CD4-positive, alpha-beta T cell treated with Interleukin-17A for 4 hours (primary cell): ENCODE results near the gene TENM4.
"Not testable (repeated sequence)": the region's sequence is repeated elsewhere in the genome, so short reads cannot be mapped to it uniquely, and the experiment has no call there.

ENCODE experiments used
- DNase-seq: peaks from one replicate; pipeline ENCODE4 v3.0.0-alpha.2; 2020; ENCODE audit warnings: mixed read lengths

The TENM4 gene

GRCh38 chr11:78922859-78923625 is 517.8 kb downstream of the TENM4 start:
- DNase-seq, result no peak

GRCh38 chr11:78921509-78921908 is 519.3 kb downstream of the TENM4 start:
- DNase-seq, result no peak

DNA sequence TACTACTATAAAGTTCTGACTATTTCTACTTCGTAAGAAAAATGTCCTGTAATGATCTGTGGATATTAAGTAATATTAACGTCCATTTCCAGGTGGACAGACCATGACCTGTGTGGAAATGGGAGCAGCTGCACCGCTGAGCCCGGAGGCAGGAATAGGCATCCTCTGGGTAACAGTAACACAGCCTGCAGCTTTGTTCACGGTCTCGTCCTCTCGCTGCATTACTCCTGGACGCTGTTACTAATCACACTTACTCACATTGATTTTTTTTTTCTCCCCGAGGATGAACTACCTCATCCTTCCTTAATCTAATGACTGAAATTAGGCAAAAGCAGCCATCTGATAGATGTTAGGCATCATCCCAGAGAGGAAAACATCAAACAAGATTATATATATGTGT is 520.5 kb downstream of the TENM4 start:
- DNase-seq, result no peak

DNA sequence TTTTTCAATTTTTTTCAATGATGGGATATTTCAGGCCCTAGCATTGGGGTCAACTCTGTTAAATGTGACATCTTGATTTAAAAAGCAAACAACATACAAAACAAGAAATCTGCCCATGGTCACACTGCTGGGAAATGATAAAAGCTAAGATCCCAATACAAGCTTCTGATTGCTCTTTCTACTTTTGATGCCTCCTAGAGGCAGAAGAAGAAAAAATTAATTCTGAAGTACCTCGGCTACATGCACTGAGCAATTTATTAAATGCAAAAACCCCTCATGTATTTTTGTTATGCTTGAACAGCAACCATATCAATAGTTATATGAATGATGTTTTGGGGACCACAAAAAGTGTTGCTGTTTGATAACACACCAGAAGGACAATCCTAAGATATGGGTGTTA is 524.1 kb downstream of the TENM4 start:
- DNase-seq, result no peak

DNA sequence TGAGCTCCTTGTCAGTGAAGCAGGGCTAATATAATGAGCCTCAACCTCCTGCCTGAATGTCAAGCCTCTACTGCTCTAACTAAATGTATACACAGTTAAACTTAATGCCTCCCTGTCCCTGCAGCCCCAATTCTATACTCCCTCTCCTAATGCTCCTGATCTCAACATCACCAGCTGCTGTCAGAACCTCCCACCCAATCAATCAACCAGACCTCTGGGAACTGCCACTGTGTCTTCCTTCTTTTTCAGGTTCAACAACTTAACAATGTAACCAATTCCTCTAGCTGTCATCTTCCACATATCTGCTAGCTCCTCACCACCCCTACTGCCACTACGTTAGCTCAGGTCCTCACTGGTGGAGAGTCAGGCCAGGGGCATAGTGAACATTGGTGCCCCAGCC is 526.3 kb downstream of the TENM4 start:
- no peak for DNase-seq

DNA sequence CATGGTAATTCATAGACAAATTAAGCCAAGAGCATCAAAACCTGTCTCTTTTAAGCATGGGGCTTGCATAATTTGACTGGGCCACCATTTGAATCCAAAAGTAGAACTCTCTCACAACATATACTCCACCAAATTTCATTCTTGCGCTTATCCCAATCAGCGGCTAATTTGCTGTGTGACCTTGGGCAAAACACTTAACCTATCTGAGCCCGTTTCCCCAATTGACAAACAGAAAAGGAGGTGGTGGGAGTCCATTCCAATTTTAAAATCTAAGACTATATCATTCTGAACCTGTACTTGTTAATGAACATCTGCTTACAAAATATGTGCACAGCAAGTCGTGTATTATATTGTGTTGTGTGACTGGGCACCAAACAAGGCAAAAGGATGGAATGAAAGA is 528.1 kb downstream of the TENM4 start:
- no peak for DNase-seq

- DNase-seq, result no peak
Measured at GRCh38 chr11:78910322-78910721, 530.5 kb downstream of the TENM4 start.

DNA sequence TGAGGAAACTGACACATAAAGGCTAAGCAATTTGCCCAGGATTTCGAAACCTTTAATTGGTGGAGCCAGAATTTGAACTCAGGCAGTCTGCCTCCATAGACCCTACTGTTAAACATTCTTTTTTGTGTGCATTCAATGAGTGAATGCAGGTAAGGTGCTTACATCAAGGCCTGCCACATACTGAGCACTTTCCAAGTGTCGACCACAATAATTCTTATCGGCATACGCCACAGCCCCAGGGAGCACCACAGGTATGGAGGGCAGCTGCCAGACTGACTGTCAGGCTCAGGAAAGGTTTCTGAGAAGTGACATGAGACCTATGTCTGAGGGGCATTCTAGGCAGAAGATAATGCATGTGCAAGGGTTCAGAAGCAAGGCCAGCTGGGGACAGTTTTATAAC is 531.4 kb downstream of the TENM4 start:
- no peak for DNase-seq

GRCh38 chr11:78907636-78908035 is 533.2 kb downstream of the TENM4 start:
- no peak for DNase-seq

GRCh38 chr11:78906566-78906965 is 534.3 kb downstream of the TENM4 start:
- DNase-seq, result no peak

GRCh38 chr11:78905756-78906155 is 535.1 kb downstream of the TENM4 start:
- no peak for DNase-seq

DNA sequence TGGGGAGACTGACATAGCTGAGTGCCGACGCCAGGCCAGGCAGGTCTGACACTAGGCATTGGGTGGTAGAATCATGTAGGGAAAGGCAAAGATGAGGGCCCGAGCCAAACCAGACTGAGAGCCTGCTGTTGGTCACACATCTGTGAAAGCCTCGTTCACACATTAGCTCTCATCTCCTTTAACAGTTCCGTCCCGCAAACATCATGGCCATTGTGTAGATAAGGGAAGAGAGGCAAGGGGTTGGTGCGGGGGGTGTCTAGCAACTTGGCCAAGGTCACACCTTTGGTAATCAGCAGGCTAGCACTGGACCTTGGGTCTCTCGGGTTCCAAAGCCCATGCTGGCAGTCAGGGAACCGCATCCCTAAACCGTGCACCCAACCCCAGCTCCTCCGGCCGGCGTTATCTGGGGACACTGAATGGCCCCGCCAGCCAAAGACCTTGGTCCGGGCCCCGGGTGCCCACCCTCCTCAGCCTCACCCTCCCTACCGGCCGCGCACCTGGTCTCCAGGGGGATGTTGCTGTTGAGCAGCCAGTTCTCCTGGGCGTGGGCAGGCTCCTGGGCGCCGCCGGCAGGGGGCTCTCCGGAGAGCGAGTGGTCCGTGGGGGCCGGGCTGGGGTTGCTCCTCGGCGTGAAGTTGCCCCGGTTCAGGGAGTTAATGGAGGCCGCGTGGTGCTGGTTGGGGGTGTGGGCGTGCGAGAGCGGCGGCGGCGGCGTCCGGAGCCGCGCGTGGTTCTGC is 537.9 kb downstream of the TENM4 start:
- no peak for DNase-seq

DNA sequence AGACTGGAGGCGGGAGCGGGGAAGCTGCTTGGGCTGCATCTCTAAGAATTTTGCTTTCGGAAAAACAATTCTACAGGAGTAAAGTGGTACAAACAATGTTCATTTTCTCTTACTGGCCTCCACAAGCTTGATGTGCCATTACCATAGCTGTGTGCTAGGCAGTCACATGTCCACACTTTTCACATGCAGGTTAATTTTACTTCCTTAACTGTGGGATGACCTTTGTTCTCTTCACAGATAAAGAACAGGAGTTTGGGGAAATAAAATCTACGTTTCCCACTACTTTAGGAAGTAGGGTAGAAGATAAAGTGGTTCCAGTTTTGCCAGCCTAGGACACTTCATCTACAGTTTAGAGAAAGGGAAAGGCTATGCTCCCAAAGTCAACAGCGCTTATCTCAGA is 539.0 kb downstream of the TENM4 start:
- no peak for DNase-seq

GRCh38 chr11:78898266-78898775 is 542.5 kb downstream of the TENM4 start:
- DNase-seq, result no peak

DNA sequence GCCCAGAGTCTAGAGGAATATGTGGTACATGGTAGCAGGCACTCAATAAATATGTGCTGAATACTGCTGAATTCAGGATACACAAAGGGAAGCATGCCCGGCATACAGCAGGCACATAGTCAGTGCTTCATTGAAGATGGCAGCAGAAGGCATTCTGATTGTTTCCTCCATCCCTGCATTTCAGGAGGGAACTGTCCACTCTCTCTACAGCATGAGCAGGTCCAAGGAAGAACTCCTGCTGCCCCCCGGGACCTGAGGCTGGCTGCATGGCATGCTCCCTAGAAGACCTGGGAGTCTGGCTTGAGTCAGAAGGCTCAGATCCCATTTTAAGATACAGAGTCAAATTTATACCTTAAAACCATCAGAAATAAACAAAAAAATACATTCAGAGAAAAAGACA is 546.8 kb downstream of the TENM4 start:
- DNase-seq, result no peak

DNA sequence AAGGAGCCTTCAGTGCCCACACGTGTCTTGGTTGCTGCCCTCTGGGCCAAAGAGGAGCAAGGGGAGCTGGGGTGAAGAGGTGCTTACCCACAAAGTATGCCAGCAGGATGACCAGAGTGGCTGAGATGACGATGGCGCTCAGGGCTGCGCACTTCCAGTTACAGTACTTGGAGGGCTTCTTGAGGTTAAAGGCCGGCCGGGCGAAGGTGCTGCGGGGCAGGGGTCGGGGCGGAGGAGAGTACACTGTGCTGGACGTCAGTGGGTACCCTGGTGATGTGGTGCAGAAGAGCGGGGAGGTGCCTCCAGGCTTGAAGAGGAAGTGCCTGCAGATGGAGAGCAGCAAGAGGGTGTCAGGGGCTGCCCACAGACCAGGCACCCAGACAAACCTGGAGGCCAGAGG is 551.1 kb downstream of the TENM4 start:
- DNase-seq, result no peak

DNA sequence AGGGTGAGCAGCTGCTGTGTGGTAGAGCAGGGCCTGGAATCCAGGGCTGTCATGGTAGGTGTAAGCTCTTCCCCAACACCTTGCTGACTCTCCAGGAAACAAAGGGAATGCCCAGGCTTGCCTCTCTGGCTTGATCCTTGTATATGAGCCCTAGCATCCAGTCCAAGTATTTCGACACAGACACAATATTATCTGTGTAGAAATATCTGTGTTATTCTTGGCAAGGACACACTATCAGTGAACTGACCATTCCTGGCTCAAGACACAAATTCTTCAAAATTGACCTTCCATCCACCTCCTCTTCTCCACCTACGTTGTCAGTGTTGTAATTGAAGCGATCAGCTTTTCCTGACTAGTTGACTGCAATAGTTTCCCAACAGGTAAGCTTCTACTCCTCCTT is 554.2 kb downstream of the TENM4 start:
- no peak for DNase-seq

GRCh38 chr11:78884761-78885160 is 556.1 kb downstream of the TENM4 start:
- no peak for DNase-seq

DNA sequence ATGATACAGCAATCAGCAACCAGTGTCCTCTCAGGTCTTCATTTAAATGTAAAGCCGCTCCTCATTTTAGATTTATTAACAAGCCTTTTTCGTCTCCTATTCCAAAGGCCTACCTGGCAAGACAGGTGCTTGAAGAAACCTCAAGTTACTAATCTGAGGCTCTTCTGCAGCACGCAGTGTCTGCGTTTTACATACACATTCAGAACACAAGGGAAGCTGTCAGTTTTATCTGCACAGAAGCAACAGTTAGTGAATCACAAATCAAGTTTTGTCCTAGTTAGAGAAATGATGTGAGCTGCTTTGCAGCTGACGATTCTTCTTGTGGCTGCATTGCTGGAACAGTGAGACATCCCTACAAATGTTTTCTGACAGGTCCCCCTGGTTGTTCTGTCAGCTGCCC is 557.3 kb downstream of the TENM4 start:
- DNase-seq, result no peak

DNA sequence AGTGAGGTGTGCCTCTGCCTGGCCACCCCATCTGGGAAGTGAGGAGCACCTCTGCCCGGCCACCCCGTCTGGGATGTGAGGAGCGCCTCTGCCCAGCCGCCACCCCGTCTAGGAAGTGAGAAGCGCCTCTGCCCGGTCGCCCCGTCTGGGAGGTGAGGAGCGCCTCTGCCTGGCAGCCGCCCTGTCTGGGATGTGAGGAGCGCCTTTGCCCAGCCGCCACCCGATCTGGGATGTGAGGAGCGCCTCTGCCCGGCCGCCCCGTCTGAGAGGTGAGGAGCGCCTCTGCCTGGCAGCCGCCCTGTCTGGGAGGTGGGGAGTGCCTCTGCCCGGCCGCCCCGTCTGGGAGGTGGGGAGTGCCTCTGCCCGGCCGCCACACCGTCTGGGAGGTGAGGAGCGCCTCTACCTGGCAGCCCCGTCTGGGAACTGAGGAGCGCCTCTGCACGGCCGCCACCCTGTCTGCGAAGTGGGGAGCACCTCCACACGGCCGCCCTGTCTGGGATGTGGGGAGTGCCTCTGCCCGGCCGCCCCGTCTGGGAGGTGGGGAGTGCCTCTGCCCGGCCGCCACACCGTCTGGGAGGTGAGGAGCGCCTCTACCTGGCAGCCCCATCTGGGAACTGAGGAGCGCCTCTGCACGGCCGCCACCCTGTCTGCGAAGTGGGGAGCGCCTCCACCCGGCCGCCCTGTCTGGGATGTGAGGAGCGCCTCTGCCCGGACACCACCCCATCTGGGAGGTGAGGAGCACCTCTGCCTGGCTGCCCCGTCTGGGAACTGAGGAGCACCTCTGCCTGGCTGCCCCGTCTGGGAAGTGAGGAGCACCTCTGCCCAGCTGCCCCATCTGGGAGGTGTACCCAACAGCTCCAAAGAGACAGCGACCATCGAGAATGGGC is 561.5 kb downstream of the TENM4 start:
- DNase-seq, result not testable (repeated sequence)

GRCh38 chr11:78878631-78879030 is 562.2 kb downstream of the TENM4 start:
- DNase-seq, result no peak

GRCh38 chr11:78876676-78877075 is 564.2 kb downstream of the TENM4 start:
- no peak for DNase-seq

- no peak for DNase-seq
Measured at GRCh38 chr11:78870655-78871054, 570.2 kb downstream of the TENM4 start.
